NCI-H2081 treated with DMSO at 0.1 percent for 48 hours (cell line): ENCODE data around the gene ODAM.
"Not testable (repeated sequence)": the region's sequence is repeated elsewhere in the genome, so short reads cannot be mapped to it uniquely, and the experiment has no call there.

ENCODE experiments used
- DNase-seq: peaks from one replicate; lab custom pipeline; 2025; lab: John Stamatoyannopoulos, UW

Gene ODAM, protein sequence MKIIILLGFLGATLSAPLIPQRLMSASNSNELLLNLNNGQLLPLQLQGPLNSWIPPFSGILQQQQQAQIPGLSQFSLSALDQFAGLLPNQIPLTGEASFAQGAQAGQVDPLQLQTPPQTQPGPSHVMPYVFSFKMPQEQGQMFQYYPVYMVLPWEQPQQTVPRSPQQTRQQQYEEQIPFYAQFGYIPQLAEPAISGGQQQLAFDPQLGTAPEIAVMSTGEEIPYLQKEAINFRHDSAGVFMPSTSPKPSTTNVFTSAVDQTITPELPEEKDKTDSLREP

DNA sequence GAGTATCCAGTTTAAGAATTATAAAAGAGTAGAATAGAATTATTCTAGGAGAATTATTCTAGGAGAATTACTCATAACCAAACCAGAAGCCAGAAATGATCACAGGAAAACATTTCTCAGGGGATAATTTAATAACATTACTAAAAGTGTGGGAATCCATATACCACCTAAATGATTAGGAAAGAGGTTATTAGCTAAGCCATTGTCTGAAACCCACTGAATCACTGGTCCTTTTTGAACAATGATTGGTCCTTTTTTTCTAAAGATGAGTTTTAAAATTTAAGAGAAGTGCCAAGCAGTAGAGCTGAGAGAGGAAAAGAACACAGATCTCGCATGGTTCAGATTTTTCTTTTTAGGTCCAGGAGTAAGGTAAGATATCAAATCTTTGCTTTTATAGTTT is at the start of gene ODAM:
TSS of gene ODAM (plus strand) at position 301 of the 400 bp plus-strand sequence. CDS start 819 bp downstream, outside the sequence.
- no peak for DNase-seq

DNA sequence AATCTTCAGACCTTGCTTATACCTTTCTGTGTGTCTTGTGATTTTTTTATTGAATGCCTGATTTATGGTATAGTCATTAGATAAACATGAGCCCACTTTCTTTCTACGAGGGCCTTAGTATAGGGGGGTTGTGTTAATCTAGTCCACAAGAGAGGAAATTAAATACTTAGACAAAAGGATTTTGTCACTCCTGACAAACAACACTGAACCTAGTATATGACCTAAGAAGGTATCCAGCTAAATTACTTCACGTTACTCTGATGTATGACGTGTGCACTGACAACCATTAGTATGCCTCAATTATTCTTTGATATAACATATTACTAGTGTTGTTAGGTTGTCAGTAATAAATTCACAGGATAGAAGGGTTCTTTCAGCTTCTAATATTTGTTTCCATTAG is 44.3 kb upstream of the ODAM start:
- no peak for DNase-seq

DNA sequence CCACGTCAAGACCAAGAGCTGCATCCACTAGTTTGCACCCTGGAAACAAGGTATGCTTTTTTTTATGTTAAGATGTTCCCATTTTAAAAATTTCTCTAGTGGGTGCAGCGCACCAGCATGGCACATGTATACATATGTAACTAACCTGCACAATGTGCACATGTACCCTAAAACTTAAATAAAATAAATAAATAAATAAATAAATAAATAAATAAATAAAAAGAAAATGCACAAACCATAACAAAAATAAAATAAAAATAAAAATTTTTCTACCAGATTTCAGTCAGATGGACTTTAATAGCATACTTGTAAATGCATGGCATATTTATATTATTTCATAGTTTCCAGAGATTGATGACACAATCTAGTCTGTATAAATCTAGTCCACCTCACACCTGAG is 43.4 kb upstream of the ODAM start:
- DNase-seq: no peak

DNA sequence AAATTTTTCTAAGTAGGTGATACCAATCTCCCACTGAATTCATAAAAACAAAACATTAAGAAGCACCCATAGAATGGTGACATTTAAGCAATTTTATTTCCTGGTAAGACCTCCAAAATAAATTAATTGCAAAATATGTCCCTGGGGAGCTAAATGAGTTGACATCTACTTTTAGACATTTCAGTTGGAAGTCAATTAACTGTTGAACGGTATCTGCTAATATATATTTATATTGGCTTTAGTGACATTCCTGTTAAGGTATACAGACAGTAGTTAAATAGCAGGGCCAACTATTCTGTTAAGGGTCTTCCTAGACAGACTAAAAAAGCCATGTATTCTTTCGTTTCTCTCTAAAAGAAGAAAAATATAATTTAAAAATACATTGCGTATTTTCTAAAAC is 41.6 kb upstream of the ODAM start, which contains the start of gene PRR27:
TSS of gene PRR27 (plus strand) at position 301 of the 400 bp plus-strand sequence. CDS start 139 bp downstream, outside the sequence.
- DNase-seq: no peak

DNA sequence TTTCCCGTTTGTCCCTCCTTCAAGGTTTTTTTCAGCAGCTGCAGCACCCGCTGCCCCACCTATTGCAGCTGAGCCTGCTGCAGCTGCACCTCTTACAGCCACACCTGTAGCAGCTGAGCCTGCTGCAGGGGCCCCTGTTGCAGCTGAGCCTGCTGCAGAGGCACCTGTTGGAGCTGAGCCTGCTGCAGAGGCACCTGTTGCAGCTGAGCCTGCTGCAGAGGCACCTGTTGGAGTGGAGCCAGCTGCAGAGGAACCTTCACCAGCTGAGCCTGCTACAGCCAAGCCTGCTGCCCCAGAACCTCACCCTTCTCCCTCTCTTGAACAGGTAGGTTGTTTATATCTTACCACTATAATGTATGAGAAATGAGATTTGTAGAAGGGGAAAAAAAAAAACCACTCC is 36.9 kb upstream of the ODAM start:
- no peak for DNase-seq

DNA sequence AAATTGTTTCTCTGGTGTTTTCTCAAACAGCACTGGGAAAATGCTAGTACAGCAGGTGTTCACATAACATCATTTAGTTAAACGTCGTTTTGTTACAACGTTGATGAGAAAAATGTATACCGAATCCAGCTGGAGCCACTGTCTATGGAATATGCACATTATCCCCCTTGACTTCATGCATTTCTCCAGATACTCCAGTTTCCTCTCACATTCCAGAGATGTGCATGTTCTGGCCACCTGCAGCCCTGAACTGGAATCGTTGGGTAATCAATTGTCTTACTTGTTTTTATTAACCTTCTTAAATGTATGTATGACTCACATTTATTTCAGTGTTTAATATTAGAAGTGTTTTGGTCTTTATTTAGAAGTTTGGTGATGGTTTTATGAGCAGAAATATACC is 18.4 kb upstream of the ODAM start:
- DNase-seq: no peak

DNA sequence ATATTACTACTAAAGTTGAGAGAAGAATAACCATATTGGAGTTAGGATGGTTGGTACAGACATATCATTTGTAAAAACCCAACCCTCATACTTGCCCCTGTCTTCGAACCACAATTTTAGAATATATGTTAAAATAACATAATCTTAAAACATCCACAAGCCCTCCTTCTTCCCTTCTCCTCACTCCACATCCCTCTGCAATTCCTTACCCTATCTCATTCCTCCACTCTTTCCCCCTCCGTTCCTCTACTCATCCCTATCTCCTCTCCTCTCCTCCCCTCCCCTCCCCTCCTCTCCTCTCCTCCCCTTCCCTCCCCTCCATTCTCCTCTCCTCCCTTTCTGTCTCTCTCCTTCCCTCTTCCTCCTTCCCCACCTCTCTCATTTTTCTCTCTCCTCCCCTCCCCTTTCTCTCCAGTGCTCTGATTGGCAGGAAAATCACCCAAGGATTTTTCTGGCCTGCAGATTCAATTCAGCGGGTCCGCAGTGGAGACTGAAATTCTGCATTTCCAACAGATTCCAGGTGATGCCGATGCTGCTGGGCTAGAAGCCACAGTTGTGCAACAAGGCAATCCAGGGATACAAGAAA is 17.4 kb upstream of the ODAM start:
- DNase-seq: no peak

DNA sequence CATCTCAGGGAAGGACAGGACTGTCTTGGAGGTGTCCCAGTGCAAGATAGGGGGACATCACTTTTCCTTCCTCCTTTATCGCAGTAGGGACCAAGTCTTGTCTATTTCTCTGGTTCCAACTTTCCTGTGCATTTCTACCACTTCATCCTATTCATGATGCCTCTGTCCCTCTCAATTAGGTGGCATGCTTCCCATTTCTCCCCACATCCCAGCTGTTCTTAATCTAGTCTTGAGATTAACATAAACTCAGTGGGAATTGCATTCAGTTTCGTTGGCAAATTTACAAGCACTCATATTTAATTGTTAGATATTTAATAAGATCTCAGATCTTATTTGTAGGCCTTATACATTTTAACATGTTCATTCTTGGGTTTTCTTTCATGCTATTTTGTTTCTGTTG is 15.7 kb upstream of the ODAM start:
- DNase-seq: no peak

DNA sequence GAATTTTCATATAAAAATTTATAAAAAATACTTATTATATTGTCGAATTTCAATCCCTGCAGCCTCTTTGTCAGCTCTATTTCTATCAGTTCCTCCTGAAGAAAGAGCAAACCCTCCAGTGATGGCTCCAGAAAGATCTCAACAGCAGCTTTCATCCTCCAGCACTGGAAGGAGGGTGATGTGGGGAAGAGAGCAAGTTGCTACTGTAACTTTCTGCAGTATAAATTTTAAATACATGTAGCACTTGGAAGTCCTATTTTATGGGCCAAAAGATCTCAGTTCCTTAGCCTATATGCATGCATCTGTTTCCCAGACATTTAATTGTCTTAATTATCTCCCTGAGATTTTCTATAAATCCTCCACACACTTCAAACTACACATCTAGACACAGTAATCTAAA is 13.7 kb upstream of the ODAM start:
- no peak for DNase-seq

DNA sequence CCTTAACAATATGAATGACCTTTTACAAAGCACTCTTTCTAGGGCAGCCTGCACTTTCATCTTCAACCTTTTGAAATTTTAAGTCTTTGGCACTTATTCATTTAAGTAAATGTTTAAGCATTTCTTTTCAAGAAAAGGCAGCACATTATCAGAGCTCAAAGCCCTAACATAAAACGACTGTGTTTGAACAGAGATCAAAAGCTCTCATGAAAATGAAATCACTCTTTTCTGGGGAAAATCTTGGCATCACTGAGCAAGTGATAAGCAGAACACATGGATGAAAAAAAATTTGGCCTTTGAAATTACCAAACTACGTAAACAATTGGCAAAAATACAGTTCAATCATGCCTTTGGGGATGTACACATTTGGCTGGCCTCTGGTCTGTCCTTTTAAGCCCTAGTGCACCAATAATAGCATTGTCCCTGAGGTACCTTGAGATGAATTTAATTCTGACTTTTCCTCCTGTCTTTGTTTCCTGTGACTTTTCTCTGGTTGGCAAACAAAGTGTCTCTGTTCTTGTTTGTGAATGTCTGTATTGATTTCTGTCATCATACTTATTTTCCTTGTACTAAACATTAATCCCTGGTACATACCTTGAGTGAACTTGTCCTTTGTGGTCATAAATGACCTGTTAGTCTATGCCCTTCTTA is 12.9 kb upstream of the ODAM start:
- no peak for DNase-seq

DNA sequence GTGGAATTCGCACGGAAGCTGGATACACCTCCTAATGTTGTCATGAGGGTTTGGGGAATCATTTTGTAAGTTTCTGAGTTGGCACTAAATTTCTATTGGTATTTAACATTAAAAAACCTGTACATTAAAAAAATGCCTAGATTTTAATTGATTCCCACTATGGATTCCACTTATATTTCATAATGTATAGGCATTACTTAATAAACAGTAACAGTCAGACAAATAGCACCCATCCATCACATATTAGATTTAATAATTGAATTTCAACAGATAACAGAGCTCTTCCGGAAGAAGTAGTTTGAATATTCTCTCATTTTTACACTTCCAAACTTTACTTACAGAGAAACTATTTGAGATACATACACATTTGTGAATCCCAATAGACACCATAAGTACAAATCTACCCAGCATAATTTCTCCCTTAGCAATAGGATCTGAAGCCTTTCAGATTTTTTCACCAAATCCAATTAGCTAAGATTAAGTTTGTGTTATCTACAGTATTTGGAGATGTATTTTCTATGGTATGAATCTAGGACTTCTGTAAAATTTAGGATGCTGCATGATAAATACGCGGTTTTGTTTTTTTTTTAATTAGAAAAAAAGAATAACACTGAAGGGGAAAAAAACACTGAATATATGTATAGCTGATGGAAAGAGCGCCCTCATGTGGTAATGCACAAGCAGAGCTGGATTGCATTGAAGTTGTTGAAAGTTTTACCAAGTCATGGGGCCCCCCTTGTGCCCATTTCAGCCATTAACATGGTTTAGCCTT is 12.2 kb upstream of the ODAM start:
- DNase-seq: no peak

DNA sequence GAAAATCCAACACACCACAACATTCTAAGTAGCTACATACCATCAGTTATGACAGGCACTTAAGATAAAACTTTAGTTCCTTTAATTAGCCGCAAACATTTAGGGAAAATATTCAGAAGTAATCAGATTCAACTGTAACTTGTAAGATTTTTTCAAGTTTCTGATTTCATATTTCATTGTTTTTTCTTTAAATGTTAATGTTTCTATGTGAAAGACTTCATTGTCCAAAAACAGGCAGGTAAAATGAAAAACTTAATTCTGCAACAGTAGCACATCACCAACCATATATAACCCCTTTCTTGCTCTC is 11.6 kb upstream of the ODAM start:
- no peak for DNase-seq

DNA sequence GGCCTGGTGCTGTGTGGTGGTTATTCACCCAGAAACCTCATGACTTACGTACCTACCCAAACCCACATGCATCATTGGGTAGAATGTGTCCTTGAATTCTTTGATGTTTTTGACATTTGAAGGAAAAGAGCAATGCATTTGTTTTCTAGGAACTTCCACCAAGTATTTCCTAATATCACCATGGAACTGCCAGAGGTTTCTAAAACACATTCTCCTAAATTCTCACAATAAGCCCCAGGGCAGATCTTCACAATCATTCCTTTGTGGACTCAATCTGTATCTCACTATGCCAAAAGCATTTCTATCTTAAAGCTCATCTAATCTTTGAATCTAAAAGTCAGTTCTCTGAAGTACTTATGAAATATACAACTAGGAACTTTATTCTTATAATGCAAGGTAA is 8.3 kb upstream of the ODAM start:
- no peak for DNase-seq

DNA sequence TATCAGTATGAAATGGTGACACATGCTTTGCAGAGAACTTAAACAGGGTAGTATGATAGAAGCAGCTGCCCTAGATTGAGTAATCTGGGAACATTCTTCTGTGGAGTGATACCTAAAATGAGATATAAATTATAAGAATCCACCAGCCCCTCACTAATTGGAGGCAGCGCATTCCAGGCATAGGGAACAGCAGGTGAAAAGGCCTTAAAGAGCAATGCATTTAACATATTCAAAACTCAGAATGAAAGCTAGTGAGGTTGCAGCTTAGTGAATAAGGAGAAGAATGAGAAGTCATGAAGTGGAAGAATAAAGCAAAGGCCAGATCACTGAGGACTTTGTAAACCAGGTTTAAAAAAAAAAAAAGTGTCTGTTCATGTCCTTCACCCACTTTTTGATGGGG is 4.9 kb upstream of the ODAM start:
- DNase-seq: no peak

DNA sequence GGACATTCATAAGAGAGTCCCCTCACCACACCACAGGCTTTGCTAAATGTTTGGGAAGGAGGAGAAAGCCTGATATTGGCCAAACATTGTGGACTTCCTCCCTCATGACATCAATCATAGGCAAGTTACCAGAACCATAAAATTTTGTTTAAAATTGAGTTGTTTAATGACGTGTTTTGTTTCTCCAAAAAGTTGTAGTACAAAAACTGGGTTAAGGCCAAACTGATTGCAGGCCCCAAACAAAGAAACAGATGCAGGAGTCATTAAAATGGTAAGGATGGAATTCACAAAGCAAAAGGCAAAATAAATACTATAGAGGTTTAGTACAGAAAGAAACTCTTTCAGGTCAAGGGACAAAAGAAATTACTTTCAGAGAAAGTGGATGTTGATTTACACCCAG is 3.9 kb upstream of the ODAM start:
- DNase-seq: no peak

DNA sequence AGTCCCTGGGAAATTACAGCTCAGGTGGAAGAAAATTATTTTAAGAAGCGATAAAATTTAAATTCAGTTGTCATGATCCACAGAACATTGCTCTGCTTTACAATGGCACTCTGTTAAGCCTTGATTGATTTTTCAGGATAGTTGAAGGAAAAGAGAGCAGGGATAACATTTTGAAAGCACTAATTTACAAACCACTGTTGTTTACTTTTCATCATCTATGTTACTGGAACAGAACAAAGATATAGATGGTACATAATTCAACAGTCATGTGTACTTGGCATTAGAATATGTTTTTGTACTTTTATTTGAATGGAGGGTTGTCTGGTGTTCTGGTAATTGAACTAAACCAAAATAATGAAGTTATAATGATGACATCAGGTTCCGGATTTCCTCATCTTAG is 2.6 kb upstream of the ODAM start:
- no peak for DNase-seq

DNA sequence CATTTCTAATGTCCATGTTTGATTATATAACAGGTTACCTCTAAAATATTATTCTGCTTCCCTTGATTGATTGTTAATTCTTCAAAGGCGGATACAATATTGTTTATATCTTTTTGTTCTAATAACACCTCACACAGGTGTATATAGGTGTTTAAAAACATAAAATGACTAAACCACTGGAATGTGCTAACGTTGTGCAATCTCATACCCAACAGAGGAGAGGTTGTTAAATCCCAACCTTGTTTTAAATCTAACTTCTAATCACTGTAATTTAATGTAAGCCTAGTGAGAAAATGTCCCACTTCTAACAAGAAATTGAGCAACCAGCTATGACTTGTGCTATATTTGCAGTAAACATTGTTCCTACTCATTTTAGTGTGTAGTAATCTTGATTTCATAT is 1.3 kb downstream of the ODAM start:
- no peak for DNase-seq

DNA sequence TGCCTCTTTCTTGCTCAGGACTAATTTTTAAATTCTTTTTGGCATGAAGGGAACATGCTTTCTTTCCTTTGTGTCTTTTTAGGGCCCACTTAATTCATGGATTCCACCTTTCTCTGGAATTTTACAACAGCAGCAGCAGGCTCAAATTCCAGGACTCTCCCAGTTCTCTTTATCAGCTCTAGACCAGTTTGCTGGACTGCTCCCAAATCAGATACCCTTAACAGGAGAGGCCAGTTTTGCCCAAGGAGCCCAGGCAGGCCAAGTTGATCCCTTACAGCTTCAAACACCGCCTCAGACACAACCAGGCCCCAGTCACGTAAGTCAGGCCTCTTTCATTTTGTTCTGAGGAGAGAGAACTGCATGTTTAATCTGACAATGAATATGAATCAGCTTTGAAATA is 2.3 kb downstream of the ODAM start:
- no peak for DNase-seq

DNA sequence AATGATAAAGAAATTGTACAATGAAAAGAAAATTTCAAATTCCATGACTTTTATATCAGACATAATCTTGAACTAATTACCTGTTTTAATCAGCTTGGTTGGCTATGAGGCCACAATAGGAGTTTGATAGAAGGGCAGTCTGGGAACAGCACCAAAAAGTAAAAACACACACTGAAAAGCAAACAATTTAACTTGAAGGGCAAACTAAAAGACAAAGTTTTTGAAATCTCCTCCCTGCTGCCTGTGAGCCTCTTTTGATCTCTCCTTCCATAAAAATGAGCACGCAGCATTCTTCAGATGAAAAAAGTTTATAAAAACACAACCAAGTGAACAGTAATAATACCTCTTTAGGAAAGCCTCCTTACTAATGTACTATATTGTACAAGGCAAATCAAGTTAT is 8.1 kb downstream of the ODAM start:
- no peak for DNase-seq

DNA sequence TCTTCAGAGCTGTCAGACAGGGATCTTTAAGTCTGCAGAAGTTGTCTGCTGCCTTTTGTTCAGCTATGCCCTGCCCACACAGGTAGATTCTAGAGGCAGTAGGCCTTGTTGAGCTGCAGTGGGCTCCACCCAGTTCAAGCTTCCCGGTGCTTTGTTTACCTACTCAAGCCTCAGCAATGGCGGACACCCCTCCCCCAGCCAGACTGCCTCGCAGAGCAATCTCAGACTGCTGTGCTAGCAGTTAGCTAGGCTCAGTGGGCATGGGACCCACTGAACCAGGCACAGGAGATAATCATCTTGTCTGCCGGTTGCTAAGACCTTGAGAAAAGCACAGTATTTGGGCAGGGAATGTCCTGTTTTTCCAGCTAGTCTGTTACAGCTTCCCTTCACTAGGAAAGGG is 17.2 kb downstream of the ODAM start:
- not testable (repeated sequence) for DNase-seq

DNA sequence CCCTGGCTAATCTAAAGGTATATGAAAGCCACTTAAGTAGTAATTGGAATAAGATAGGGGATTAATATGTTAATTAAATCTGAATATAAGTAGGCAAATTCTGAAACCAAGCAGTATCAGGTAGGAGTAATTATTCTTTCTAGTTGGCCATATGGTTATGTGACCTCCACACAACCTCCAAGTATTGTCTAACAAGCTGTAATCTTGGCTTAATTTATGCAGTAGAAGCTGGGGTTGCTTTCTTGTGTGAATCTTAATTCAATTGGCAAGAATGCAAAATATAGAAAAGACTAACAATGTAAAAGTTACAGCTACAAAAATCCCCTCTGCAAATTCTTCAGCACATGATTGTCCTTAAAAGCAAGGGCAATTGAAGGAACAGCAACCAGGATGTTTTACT is 20.6 kb downstream of the ODAM start:
- DNase-seq: not testable (repeated sequence)

DNA sequence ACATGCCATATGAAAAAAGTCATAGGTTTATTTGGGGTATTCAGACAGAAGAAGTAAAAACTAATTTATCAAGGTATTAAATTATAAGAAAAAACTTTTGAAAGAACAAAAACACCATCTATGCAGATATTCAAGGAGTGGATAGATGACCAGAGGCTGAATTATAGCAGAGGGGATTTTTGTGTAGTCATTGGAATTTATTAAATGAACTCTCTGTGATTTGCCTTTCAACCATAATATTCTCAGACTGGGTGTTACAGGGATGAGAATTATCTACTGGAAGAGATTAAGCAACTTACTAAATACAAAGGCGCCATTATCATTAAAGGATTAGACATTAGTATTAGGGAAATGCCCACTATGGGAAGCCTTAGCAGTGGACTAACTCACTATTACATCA is 21.0 kb downstream of the ODAM start:
- DNase-seq: not testable (repeated sequence)

DNA sequence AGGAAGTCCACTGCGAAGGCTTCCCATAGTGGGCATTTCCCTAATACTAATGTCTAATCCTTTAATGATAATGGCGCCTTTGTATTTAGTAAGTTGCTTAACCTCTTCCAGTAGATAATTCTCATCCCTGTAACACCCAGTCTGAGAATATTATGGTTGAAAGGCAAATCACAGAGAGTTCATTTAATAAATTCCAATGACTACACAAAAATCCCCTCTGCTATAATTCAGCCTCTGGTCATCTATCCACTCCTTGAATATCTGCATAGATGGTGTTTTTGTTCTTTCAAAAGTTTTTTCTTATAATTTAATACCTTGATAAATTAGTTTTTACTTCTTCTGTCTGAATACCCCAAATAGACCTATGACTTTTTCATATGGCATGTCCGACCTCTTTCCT is 25.9 kb downstream of the ODAM start:
- not testable (repeated sequence) for DNase-seq
